HCT116 (cell line): Measurements from ENCODE around the gene DGKG. TPM values are rescaled to one million over a fixed set of nuclear protein-coding genes. Genes with fewer than 3 reads are reported as not detected.

ENCODE experiments used
- ATAC-seq: fragments of 200-7000 bp; cut with Tn5 transposase; 2 replicates; pipeline ENCODE4 v1.9.1; 2020; ENCODE audit warnings: mild to moderate bottlenecking, moderate library complexity
- BruUV-seq: library from RNA; stranded (reverse); fragments of 400-500 nt; replicated peaks from 2 replicates; lab custom pipeline; 2021; lab: Mats Ljungman, UMichigan
- CTCF ChIA-PET: fragments of 300-600 bp; sonication (Branson Sonifier 250); formaldehyde crosslinking; loops from one replicate; lab custom pipeline; 2021; ENCODE audit warnings: antibody characterized with exemption; lab: Charles Lee
- POLR2A ChIA-PET: fragments of 300-600, 350-600 bp; sonication (Branson Sonifier 250); formaldehyde crosslinking; loops from one replicate; lab custom pipeline; 2021; ENCODE audit warnings: antibody characterized with exemption; lab: Charles Lee
- RAD21 ChIA-PET, 2 experiments: fragments of 300-600 bp; sonication (Branson Sonifier 250); formaldehyde crosslinking; loops; one replicate each; lab custom pipeline; 2023; ENCODE audit warnings: low total read pairs in 2 of 2; ENCODE audit not compliant: uncharacterized antibody in 2 of 2, unreplicated experiment in 2 of 2, low non-redundant PET in 1 of 2; lab: Charles Lee
- DNase-seq: peaks from one replicate; pipeline ENCODE4 v3.0.0-alpha.2; 2010; ENCODE audit warnings: low read depth, low spot score
- H2AFZ ChIP-seq: fragments of 200-600 bp; shearing (Covaris generic), sonication (generic); 2 replicates; pipeline ENCODE4 v1.6.1; 2017; ENCODE audit warnings: low read depth, mixed run types, mixed read lengths, antibody characterized with exemption, low read length; ENCODE audit not compliant: poor library complexity, severe bottlenecking
- H3K27ac ChIP-seq: 2 replicates; pipeline ENCODE4 v1.5.1; 2012; ENCODE audit warnings: low read depth, low read length
- H3K27me3 ChIP-seq: fragments of 200-600 bp; sonication (generic); 2 replicates; pipeline ENCODE4 v1.6.1; 2016; ENCODE audit warnings: mixed run types, low read length, mixed read lengths; ENCODE audit not compliant: insufficient read depth
- H3K36me3 ChIP-seq, 2 experiments: fragments of 200-500 bp in 1 of 2; fragments of 200-600 bp in 1 of 2; sonication (Bioruptor generic) in 1 of 2; sonication (generic) in 1 of 2; 2 replicates each; pipeline versions ENCODE4 v1.5.1 to v1.6.1; 2014 to 2016; ENCODE audit warnings: low read length in 2 of 2, inconsistent platforms in 1 of 2, mixed read lengths in 1 of 2, mixed run types in 1 of 2; ENCODE audit not compliant: insufficient read depth in 2 of 2, control insufficient read depth in 1 of 2
- H3K4me1 ChIP-seq, 2 experiments: fragments of 200-600 bp in 1 of 2; sonication (generic) in 1 of 2; 2 replicates each; pipeline versions ENCODE4 v1.5.1 to v1.6.1; 2012 to 2017; ENCODE audit warnings: low read length in 2 of 2, inconsistent platforms in 1 of 2, mild to moderate bottlenecking in 1 of 2, mixed read lengths in 1 of 2, mixed run types in 1 of 2, moderate library complexity in 1 of 2; ENCODE audit not compliant: insufficient read depth in 2 of 2, control insufficient read depth in 1 of 2
- H3K4me2 ChIP-seq: fragments of 200-600 bp; sonication (generic); 2 replicates; pipeline ENCODE4 v1.6.1; 2017; ENCODE audit warnings: mixed run types, low read length, mixed read lengths
- H3K4me3 ChIP-seq, 2 experiments: fragments of 200-600 bp in 1 of 2; sonication (generic) in 1 of 2; replicated peaks in 1 of 2; 2 replicates each; pipeline ENCODE4 v1.5.1; 2011 to 2016; ENCODE audit warnings: low read length in 2 of 2, control low read depth in 1 of 2, low read depth in 1 of 2, mild to moderate bottlenecking in 1 of 2, mixed read lengths in 1 of 2, mixed run types in 1 of 2
- H3K79me2 ChIP-seq: fragments of 200-600 bp; sonication (generic); 2 replicates; pipeline ENCODE4 v1.6.1; 2017; ENCODE audit warnings: mild to moderate bottlenecking, mixed run types, low read length, moderate library complexity, mixed read lengths; ENCODE audit not compliant: insufficient read depth
- H3K9ac ChIP-seq: fragments of 200-600 bp; sonication (generic); 2 replicates; pipeline ENCODE4 v1.6.1; 2016; ENCODE audit warnings: low read length, mixed read lengths
- H3K9me2 ChIP-seq: fragments of 200-600 bp; sonication (generic), shearing (Covaris generic); 2 replicates; pipeline ENCODE4 v1.6.1; 2017; ENCODE audit warnings: mixed run types, mild to moderate bottlenecking, moderate library complexity; ENCODE audit not compliant: insufficient read depth
- H3K9me3 ChIP-seq, 2 experiments: fragments of 200-500 bp in 1 of 2; fragments of 200-600 bp in 1 of 2; sonication (Bioruptor generic) in 1 of 2; sonication (generic) in 1 of 2; 2 replicates each; pipeline ENCODE4 v1.6.1; 2014 to 2017; ENCODE audit warnings: low read length in 2 of 2, mixed read lengths in 2 of 2, inconsistent platforms in 1 of 2, low read depth in 1 of 2, mild to moderate bottlenecking in 1 of 2, mixed run types in 1 of 2, moderate library complexity in 1 of 2; ENCODE audit not compliant: control insufficient read depth in 1 of 2, insufficient read depth in 1 of 2
- H4K20me1 ChIP-seq: fragments of 200-600 bp; sonication (generic), shearing (Covaris generic); 2 replicates; pipeline ENCODE4 v1.6.1; 2017; ENCODE audit warnings: mixed run types, mild to moderate bottlenecking, moderate library complexity; ENCODE audit not compliant: insufficient read depth
- ATF3 ChIP-seq: IDR thresholded peaks from 2 replicates; pipeline ENCODE4 v1.6.1; 2012
- CBX3 ChIP-seq: IDR thresholded peaks from 2 replicates; pipeline ENCODE4 v1.6.1; 2012; ENCODE audit warnings: low read depth
- CTCF ChIP-seq, 3 experiments: fragments of 200-600 bp in 1 of 3; sonication (generic) in 1 of 3; IDR thresholded peaks in 2 of 3; conservative IDR thresholded peaks in 1 of 3; 2 replicates each; pipeline ENCODE4 v1.5.1; 2012 to 2017; ENCODE audit warnings: low read depth in 2 of 3, low read length in 2 of 3, antibody characterized with exemption in 1 of 3, borderline replicate concordance in 1 of 3, control low read depth in 1 of 3, mild to moderate bottlenecking in 1 of 3, mixed read lengths in 1 of 3, mixed run types in 1 of 3, moderate library complexity in 1 of 3; ENCODE audit not compliant: insufficient read depth in 1 of 3
- ELF1 ChIP-seq: IDR thresholded peaks from 2 replicates; pipeline ENCODE4 v1.6.1; 2012; ENCODE audit warnings: low read depth, borderline replicate concordance
- EZH2 ChIP-seq: fragments of 200-600 bp; sonication (generic); IDR thresholded peaks from 2 replicates; pipeline ENCODE4 v1.6.1; 2017; ENCODE audit warnings: antibody characterized with exemption, mixed run types
- JUND ChIP-seq: IDR thresholded peaks from 2 replicates; pipeline ENCODE4 v1.6.1; 2012
- POLR2A ChIP-seq: IDR thresholded peaks from 2 replicates; pipeline ENCODE4 v1.7.0; 2011; ENCODE audit warnings: borderline replicate concordance; ENCODE audit not compliant: insufficient read depth, insufficient read length; ENCODE audit errors: extremely low read depth
- RAD21 ChIP-seq: IDR thresholded peaks from 2 replicates; pipeline ENCODE4 v1.6.1; 2012; ENCODE audit warnings: low read depth, mild to moderate bottlenecking
- SP1 ChIP-seq: IDR thresholded peaks from 2 replicates; pipeline ENCODE4 v1.6.1; 2012; ENCODE audit warnings: low read depth
- TCF7L2 ChIP-seq: IDR thresholded peaks from 2 replicates; pipeline ENCODE4 v1.7.0; 2011; ENCODE audit warnings: borderline replicate concordance, inconsistent platforms; ENCODE audit not compliant: insufficient read depth, insufficient read length; ENCODE audit errors: extremely low read depth
- YY1 ChIP-seq: IDR thresholded peaks from 2 replicates; pipeline ENCODE4 v1.6.1; 2011; ENCODE audit warnings: low read length, low read depth, moderate library complexity, mild to moderate bottlenecking; ENCODE audit not compliant: insufficient replicate concordance; ENCODE audit errors: extremely low read depth
- ZBTB33 ChIP-seq: IDR thresholded peaks from 2 replicates; pipeline ENCODE4 v1.6.1; 2011; ENCODE audit warnings: mild to moderate bottlenecking, low read length, moderate library complexity; ENCODE audit not compliant: insufficient replicate concordance; ENCODE audit errors: extremely low read depth
- ZFX ChIP-seq: fragments of 450-650 bp; IDR thresholded peaks from 2 replicates; pipeline ENCODE4 v1.6.1; 2017
- ZNF274 ChIP-seq: fragments of 200-500 bp; sonication (Bioruptor generic); IDR thresholded peaks from 2 replicates; pipeline ENCODE4 v1.6.1; 2014; ENCODE audit warnings: mild to moderate bottlenecking, low read depth, low read length, inconsistent platforms
- intact Hi-C: fragments of 100-400 bp; cut with micrococcal nuclease; formaldehyde crosslinking; loops from 2 replicates; pipeline ENCODE4 v1.10.0; 2022
- total RNA-seq: library from RNA; stranded (reverse); gene quantifications from one replicate; pipeline ENCODE4 v1.2.1, GENCODE V29; 2021; ENCODE audit not compliant: unreplicated experiment
- TF ChIP-seq, protein P1 (sequence below): IDR thresholded peaks from 2 replicates; pipeline ENCODE4 v1.6.1; 2012
- TF ChIP-seq, protein P2 (sequence below): IDR thresholded peaks from 2 replicates; pipeline ENCODE4 v1.6.1; 2012; ENCODE audit warnings: low read depth

The DGKG gene
- total RNA-seq, 1 experiment from 2014 or later: 4.8 TPM

DNA sequence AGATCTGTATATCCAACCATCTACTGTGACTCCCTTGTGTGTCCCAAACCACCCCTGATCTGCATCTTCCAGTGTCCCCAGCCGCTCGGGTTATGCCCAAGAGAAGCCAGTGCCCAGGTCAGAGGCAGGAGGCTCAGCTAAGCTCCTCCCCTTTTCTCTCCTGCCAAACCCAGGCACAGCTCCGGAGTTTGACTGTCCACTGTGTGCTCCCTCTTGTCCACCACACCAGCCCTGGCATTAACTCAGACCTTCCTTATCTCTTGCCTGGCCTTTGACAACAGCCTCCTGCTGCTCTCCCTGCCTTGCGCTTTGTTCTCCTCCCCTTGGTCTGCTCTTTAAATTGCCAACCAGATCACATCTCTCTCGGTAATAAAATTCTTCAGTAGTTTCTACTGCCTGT, 39.3 kb downstream of the DGKG start:
- Histone ChIP-seq H3K27ac (no peak overlapping the region), H3K9ac (no peak overlapping the region), H3K4me1 (no peaks in the 10 kb centered on the region), H3K36me3 (no peaks in the 10 kb centered on the region), H2AFZ (no peak overlapping the region), H3K4me3 (no peak overlapping the region), H3K27me3 (peaks cover 35% of the 10 kb centered on the region), H3K9me2 (no peaks in the 10 kb centered on the region), H3K79me2 (no peaks in the 10 kb centered on the region), H3K9me3 (no peaks in the 10 kb centered on the region), H3K4me2 (no peak overlapping the region), H4K20me1 (no peaks in the 10 kb centered on the region)
- BruUV-seq: no TSS peak
- DNase-seq: no peak
- intact Hi-C loops: no loop called here
- no peak for ATAC-seq
- TF ChIP-seq ATF3: no peak
- TF ChIP-seq RAD21: no peak
- TF ChIP-seq ZNF274: no peak
- no peak for TF ChIP-seq JUND
- TF ChIP-seq, protein P1, sequence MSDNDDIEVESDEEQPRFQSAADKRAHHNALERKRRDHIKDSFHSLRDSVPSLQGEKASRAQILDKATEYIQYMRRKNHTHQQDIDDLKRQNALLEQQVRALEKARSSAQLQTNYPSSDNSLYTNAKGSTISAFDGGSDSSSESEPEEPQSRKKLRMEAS: no peak
- no peak for TF ChIP-seq CTCF (IDR thresholded peaks at IDR 0.05 in 2 of 3, conservative IDR thresholded peaks at IDR 0.05 in 1 of 3; ENCODE audit: borderline replicate concordance in 1 of 3, insufficient read depth in 1 of 3, low read depth in 2 of 3, low read length in 2 of 3)
- TF ChIP-seq CBX3: no peak
- no peak for TF ChIP-seq EZH2
- TF ChIP-seq, protein P2, sequence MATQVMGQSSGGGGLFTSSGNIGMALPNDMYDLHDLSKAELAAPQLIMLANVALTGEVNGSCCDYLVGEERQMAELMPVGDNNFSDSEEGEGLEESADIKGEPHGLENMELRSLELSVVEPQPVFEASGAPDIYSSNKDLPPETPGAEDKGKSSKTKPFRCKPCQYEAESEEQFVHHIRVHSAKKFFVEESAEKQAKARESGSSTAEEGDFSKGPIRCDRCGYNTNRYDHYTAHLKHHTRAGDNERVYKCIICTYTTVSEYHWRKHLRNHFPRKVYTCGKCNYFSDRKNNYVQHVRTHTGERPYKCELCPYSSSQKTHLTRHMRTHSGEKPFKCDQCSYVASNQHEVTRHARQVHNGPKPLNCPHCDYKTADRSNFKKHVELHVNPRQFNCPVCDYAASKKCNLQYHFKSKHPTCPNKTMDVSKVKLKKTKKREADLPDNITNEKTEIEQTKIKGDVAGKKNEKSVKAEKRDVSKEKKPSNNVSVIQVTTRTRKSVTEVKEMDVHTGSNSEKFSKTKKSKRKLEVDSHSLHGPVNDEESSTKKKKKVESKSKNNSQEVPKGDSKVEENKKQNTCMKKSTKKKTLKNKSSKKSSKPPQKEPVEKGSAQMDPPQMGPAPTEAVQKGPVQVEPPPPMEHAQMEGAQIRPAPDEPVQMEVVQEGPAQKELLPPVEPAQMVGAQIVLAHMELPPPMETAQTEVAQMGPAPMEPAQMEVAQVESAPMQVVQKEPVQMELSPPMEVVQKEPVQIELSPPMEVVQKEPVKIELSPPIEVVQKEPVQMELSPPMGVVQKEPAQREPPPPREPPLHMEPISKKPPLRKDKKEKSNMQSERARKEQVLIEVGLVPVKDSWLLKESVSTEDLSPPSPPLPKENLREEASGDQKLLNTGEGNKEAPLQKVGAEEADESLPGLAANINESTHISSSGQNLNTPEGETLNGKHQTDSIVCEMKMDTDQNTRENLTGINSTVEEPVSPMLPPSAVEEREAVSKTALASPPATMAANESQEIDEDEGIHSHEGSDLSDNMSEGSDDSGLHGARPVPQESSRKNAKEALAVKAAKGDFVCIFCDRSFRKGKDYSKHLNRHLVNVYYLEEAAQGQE: no peak
- no peak for TF ChIP-seq SP1
- no peak for TF ChIP-seq TCF7L2
- no peak for TF ChIP-seq YY1
- no peak for TF ChIP-seq POLR2A
- TF ChIP-seq ZBTB33: no peak
- no peak for TF ChIP-seq ZFX
- no peak for TF ChIP-seq ELF1
- ChIA-PET POLR2A (no interaction called here), CTCF (no interaction called here), RAD21 (no interaction called here)
